ENCODE data around the gene PPFIBP2. TPM values are rescaled to one million over a fixed set of nuclear protein-coding genes. Genes with fewer than 3 reads are reported as not detected.

Gene PPFIBP2
- total and polyA plus RNA-seq, 10 of the 15 experiments (the other 5 are each of a cell fraction or from before 2014, with no cell fraction given) = 17.3 to 56.3 (median 39.2) TPM

DNA sequence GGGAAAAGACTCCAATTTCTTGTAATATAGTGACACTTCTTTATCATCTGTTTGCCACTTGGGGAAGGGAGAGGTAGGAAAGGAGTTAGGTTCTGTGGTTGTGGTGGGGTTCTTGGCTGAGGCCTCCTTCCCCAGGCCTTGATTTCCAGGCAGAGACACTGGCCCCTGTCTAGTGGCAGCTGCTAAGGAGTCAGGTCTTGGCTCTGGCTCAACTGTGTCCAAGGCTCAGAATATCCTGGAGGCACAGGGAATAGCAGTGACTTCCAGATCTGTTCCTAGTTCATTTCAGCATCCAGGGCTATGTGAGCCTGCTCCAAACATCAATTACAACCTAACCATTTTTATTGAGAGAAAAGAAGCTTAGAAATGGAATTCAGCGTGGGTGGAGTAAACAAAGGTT lies 29.5 kb downstream of the PPFIBP2 start (continued):
- TF ChIP-seq, protein P1, sequence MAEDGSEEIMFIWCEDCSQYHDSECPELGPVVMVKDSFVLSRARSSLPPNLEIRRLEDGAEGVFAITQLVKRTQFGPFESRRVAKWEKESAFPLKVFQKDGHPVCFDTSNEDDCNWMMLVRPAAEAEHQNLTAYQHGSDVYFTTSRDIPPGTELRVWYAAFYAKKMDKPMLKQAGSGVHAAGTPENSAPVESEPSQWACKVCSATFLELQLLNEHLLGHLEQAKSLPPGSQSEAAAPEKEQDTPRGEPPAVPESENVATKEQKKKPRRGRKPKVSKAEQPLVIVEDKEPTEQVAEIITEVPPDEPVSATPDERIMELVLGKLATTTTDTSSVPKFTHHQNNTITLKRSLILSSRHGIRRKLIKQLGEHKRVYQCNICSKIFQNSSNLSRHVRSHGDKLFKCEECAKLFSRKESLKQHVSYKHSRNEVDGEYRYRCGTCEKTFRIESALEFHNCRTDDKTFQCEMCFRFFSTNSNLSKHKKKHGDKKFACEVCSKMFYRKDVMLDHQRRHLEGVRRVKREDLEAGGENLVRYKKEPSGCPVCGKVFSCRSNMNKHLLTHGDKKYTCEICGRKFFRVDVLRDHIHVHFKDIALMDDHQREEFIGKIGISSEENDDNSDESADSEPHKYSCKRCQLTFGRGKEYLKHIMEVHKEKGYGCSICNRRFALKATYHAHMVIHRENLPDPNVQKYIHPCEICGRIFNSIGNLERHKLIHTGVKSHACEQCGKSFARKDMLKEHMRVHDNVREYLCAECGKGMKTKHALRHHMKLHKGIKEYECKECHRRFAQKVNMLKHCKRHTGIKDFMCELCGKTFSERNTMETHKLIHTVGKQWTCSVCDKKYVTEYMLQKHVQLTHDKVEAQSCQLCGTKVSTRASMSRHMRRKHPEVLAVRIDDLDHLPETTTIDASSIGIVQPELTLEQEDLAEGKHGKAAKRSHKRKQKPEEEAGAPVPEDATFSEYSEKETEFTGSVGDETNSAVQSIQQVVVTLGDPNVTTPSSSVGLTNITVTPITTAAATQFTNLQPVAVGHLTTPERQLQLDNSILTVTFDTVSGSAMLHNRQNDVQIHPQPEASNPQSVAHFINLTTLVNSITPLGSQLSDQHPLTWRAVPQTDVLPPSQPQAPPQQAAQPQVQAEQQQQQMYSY (CRISPR knock-in tag; IDR thresholded peaks at IDR 0.05) = no peak
- TF ChIP-seq PML (IDR thresholded peaks at IDR 0.05; ENCODE audit: low read length) (no peak), TCF7 (IDR thresholded peaks at IDR 0.05; ENCODE audit: borderline replicate concordance) (no peak), ZNF217 (IDR thresholded peaks at IDR 0.05) (no peak), TAF1 (IDR thresholded peaks at IDR 0.05; ENCODE audit: borderline replicate concordance, low read depth, low read length) (no peak)
- TF ChIP-seq, protein P2, sequence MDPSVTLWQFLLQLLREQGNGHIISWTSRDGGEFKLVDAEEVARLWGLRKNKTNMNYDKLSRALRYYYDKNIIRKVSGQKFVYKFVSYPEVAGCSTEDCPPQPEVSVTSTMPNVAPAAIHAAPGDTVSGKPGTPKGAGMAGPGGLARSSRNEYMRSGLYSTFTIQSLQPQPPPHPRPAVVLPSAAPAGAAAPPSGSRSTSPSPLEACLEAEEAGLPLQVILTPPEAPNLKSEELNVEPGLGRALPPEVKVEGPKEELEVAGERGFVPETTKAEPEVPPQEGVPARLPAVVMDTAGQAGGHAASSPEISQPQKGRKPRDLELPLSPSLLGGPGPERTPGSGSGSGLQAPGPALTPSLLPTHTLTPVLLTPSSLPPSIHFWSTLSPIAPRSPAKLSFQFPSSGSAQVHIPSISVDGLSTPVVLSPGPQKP (IDR thresholded peaks at IDR 0.05; ENCODE audit: low read depth, low read length) = no peak

DNA sequence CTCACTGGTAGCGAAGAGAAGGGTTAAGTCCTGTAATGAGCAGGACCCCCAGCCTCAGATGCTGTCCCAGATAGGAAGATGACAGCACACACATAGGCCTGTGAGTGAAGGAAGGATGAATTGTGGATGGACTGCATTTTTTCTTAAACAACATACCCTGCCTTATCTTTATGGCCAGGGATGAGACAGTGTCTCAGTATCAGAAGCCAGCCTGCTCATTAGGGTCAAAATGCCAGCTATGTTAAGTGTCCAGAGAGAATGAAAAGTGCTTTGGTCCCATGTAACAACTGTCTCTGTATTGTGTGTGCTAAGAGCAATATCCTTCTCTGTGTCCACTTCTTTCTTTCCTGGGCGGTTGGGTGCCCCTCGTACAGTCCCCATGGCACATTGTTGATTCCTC lies 30.2 kb downstream of the PPFIBP2 start:
- TF ChIP-seq BCL11A (IDR thresholded peaks at IDR 0.05; ENCODE audit: low read depth, low read length) = no peak
- TF ChIP-seq NRF1 (conservative IDR thresholded peaks at IDR 0.05; ENCODE audit: low read depth, low read length) = no peak
- no peaks in the 10 kb centered on the region; the same call in none of the 2 replicates for H4K20me1 ChIP-seq (ENCODE audit: control insufficient read depth, insufficient read depth)
- in situ Hi-C loops (cut with MboI) (no loop called here), intact Hi-C loops (cut with micrococcal nuclease; ENCODE audit: unreplicated experiment) (no loop called here)
- SMC1A ChIA-PET (ENCODE audit: uncharacterized antibody, unreplicated experiment) = interaction anchor here (1.6 to 2.9 kb wide), 4 partner anchors 10 to 31 kb away, joined by 4 to 8 read pairs (median 8); partner anchors contain the start of gene PPFIBP2
- no TSS peak for BruUV-seq (replicated peaks)
- H3K4me3 ChIP-seq = no peak overlapping the region
- FAIRE-seq = no peak
- 96% methylated on average over 3 of the region's 3 CpGs for WGBS (ENCODE audit: insufficient coverage, insufficient replicate concordance, low lambda C conversion rate, missing lambda C conversion rate)
- H3K79me2 ChIP-seq (ENCODE audit: control insufficient read depth, insufficient read depth, low read length) = peaks cover 81% of the 10 kb centered on the region
- no peak overlapping the region for H3K27ac ChIP-seq (ENCODE audit: control insufficient read depth, insufficient read depth)
- POLR2A ChIA-PET = no interaction called here
- no peak for ATAC-seq
- CTCF ChIA-PET = interaction anchor here (0.6 to 0.9 kb wide), 3 partner anchors 31 to 1039 kb away, joined by 3 read pairs; partner anchors contain the start of gene PPFIBP2
- no peak for DNase-seq (ENCODE audit: low read depth, low spot score)
- H3K9me3 ChIP-seq (replicated peaks; ENCODE audit: control insufficient read depth, insufficient read depth, low read length) = no peaks in the 10 kb centered on the region
- RAD21 ChIA-PET (ENCODE audit: unreplicated experiment) = interaction anchor here (1.8 kb wide), 1 partner anchor 23 kb away, joined by 5 read pairs; no protein-coding TSS in a partner anchor
- no peak overlapping the region for H3K9ac ChIP-seq (ENCODE audit: control insufficient read depth, insufficient read depth, low read length)
- H3K4me2 ChIP-seq (ENCODE audit: control insufficient read depth, insufficient read depth) = no peak overlapping the region
- peaks cover 2 to 4% of the 10 kb centered on the region in 2 experiments; a peak in 2 of 4 replicates for H3K36me3 ChIP-seq (ENCODE audit: control insufficient read depth in 2 of 2, insufficient read depth in 2 of 2, low read length in 1 of 2)
- H3K27me3 ChIP-seq (replicated peaks in 1 of 2; ENCODE audit: control insufficient read depth in 2 of 2, insufficient read depth in 2 of 2, low read length in 1 of 2) = no peaks in the 10 kb centered on the region
- no peak overlapping the region for H2AFZ ChIP-seq (ENCODE audit: control insufficient read depth, low read depth, low read length)
- peaks cover 6% of the 10 kb centered on the region for H3K4me1 ChIP-seq (ENCODE audit: control insufficient read depth, insufficient read depth, low read length)

Measured in GM12878 (cell line).